Sigmoid colon (tissue), 7 donors: ENCODE results near the gene ANGEL1. TPM values are rescaled to one million over a fixed set of nuclear protein-coding genes. Genes with fewer than 3 reads are reported as not detected.
A peak's percentile ranks its signal among the peaks of the same experiment; 100 is the strongest.

ENCODE experiments used
- DNase-seq: peaks from one replicate; pipeline ENCODE4 v3.0.0-alpha.2; 2019
- H3K27ac ChIP-seq, 4 donors: fragments of 200-600 bp; sonication (generic); one replicate each; pipeline ENCODE4 v1.5.1; 2016 to 2019; ENCODE audit warnings: mild to moderate bottlenecking in 1 of 4
- H3K27me3 ChIP-seq, 3 donors: fragments of 200-600 bp; sonication (generic); one replicate each; pipeline ENCODE4 v1.5.1; 2019; ENCODE audit warnings: mild to moderate bottlenecking in 1 of 3
- H3K36me3 ChIP-seq, 4 donors: fragments of 200-600 bp; sonication (generic); one replicate each; pipeline ENCODE4 v1.5.1; 2016 to 2019
- H3K4me1 ChIP-seq, 4 donors: fragments of 200-600 bp; sonication (generic); one replicate each; pipeline ENCODE4 v1.5.1; 2017 to 2019
- H3K4me3 ChIP-seq, 4 donors: fragments of 200-600 bp; sonication (generic); one replicate each; pipeline ENCODE4 v1.5.1; 2017 to 2019; ENCODE audit warnings: mild to moderate bottlenecking in 2 of 4, moderate library complexity in 1 of 4
- H3K9me3 ChIP-seq, 4 donors: fragments of 200-600 bp in 3 of 4; sonication (generic) in 3 of 4; one replicate each; pipeline versions ENCODE4 v1.5.1 to v1.6.1; 2013 to 2019
- EP300 ChIP-seq, 4 donors: sonication (generic); formaldehyde crosslinking; IDR thresholded peaks; one replicate each; pipeline ENCODE4 v1.6.1; 2017; ENCODE audit warnings: antibody characterized with exemption in 4 of 4
- POLR2A ChIP-seq, 2 donors: fragments of 450-650 bp; IDR thresholded peaks; one replicate each; pipeline ENCODE4 v1.6.1; 2016; ENCODE audit warnings: antibody characterized with exemption in 2 of 2, mild to moderate bottlenecking in 2 of 2, moderate library complexity in 2 of 2
- POLR2AphosphoS5 ChIP-seq, 4 donors: sonication (generic); formaldehyde crosslinking; IDR thresholded peaks; one replicate each; pipeline ENCODE4 v1.6.1; 2017; ENCODE audit warnings: antibody characterized with exemption in 4 of 4
- WGBS, 2 donors: extraction: QIAGEN DNeasy Blood & Tissue Kit; methylation state at CpG; one replicate each; pipeline ENCODE4 v1.1.7; 2013; 5-methylcytosine and 5-hydroxymethylcytosine counted together
- intact Hi-C: fragments of 100-400 bp; cut with DNase I; formaldehyde crosslinking; loops from one replicate; pipeline ENCODE4 v1.15.1; 2023
- polyA plus RNA-seq, 3 donors: library from polyadenylated mRNA; stranded (reverse); fragments of 200-250 nt; gene quantifications; one replicate each; pipeline ENCODE4 v1.2.3, GENCODE V29; 2013
- total RNA-seq, 4 donors: library from RNA; depleted of rRNA; stranded (reverse); fragments of >200 nt; gene quantifications; one replicate each; pipeline ENCODE4 v1.1.0, GENCODE V29; 2016
- TF ChIP-seq, protein P1 (sequence below), 4 experiments: fragments of 450-650 bp in 3 of 4; fragments of 200-600 bp in 1 of 4; IDR thresholded peaks; one replicate each; pipeline ENCODE4 v1.5.1; 2016 to 2019; ENCODE audit warnings: antibody characterized with exemption in 4 of 4, mild to moderate bottlenecking in 3 of 4, moderate library complexity in 2 of 4
- donor health status: healthy with polysubstance abuse.
- donor health status: Bipolar disorder and iron deficiency.
- donor health status: healthy.

The ANGEL1 gene
- total and polyA plus RNA-seq, 7 donors, result 0.60 to 16.1 (median 10.0) TPM

DNA sequence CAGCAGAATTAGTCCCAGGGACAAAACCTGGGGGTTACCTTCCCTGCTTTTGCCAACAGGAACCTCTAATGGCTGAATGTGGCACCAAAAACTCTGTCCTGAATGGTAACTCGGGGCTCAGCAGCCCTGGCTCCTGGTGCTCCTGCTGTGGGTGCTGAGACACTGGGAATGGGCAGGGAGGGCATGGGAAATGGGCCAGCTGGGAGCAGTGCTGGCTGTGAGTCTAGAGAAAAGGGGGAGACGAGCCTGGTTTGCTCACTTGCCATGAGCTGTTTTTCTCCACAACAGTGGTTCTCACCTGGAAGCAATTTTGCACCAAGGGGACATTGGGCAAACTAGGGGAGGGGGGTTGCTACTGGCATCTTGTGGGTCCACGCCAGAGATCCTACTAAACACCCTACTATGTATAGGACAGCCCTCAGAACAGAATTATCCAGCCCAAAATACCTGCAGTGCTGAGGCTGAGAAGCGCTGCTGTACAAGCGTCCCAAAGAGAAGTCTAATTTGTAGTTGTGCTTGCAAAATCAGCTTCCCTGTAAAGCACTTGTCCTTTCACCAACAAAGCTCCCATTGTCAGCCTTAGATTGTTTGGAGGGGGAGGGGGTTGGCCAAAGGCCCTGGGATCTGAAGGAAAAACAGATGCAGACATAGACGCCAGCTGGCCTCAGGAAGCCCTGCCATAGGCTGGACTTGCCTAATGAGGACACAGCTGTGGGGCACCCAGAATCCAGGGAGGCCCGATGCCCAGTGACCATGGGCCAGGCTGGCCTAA lies 17.2 kb upstream of the ANGEL1 start:
- 16 to 61% methylated on average over 7 of the region's 7 CpGs for WGBS, 2 donors
- H3K27ac ChIP-seq, result peak overlapping the region in 3 of 4 donors; percentile 32 to 56 (median 32)
- peak; percentile 76 for DNase-seq
- TF ChIP-seq, protein P1, sequence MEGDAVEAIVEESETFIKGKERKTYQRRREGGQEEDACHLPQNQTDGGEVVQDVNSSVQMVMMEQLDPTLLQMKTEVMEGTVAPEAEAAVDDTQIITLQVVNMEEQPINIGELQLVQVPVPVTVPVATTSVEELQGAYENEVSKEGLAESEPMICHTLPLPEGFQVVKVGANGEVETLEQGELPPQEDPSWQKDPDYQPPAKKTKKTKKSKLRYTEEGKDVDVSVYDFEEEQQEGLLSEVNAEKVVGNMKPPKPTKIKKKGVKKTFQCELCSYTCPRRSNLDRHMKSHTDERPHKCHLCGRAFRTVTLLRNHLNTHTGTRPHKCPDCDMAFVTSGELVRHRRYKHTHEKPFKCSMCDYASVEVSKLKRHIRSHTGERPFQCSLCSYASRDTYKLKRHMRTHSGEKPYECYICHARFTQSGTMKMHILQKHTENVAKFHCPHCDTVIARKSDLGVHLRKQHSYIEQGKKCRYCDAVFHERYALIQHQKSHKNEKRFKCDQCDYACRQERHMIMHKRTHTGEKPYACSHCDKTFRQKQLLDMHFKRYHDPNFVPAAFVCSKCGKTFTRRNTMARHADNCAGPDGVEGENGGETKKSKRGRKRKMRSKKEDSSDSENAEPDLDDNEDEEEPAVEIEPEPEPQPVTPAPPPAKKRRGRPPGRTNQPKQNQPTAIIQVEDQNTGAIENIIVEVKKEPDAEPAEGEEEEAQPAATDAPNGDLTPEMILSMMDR (IDR thresholded peaks at IDR 0.05), result no peak
- TF ChIP-seq POLR2A (IDR thresholded peaks at IDR 0.05) (no peak), POLR2AphosphoS5 (IDR thresholded peaks at IDR 0.05) (no peak), EP300 (IDR thresholded peaks at IDR 0.05) (no peak)
- H3K36me3 ChIP-seq, result no peaks in the 10 kb centered on the region
- H3K4me1 ChIP-seq, result peaks cover 0 to 7% (median 0%) of the 10 kb centered on the region in 4 donors
- H3K4me3 ChIP-seq, result no peak overlapping the region
- no peaks in the 10 kb centered on the region for H3K9me3 ChIP-seq
- no peaks in the 10 kb centered on the region for H3K27me3 ChIP-seq
- intact Hi-C loops, result no loop called here

DNA sequence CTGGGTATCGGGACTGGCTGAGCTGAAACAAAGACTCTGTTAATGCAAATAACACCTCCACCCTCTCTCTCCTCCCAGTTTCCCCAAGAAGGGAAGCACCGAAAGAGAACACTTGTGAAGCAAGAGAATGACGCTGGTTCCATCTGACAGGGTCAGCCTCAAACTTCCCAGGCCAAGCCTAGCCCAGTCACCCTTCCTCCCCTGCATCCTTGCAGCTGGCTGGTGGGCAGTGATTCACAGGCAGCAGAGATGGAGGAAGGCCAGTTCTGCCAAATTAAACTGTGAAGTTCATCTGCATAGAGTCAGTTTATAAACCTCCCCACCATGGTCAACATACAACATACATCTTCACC lies 16.3 kb upstream of the ANGEL1 start:
- no peak overlapping the region for H3K4me3 ChIP-seq
- H3K36me3 ChIP-seq, result no peaks in the 10 kb centered on the region
- TF ChIP-seq POLR2AphosphoS5 (IDR thresholded peaks at IDR 0.05), result no peak
- TF ChIP-seq POLR2A (IDR thresholded peaks at IDR 0.05), result no peak
- no peak for TF ChIP-seq EP300 (IDR thresholded peaks at IDR 0.05)
- TF ChIP-seq, protein P1 (IDR thresholded peaks at IDR 0.05), result no peak
- peaks cover 0 to 7% (median 0%) of the 10 kb centered on the region in 4 donors for H3K4me1 ChIP-seq
- intact Hi-C loops, result no loop called here
- H3K27me3 ChIP-seq, result no peaks in the 10 kb centered on the region
- H3K27ac ChIP-seq, result peak overlapping the region in 3 of 4 donors; percentile 32 to 56 (median 46)
- no peak for DNase-seq
- WGBS, 2 donors, result 71 to 82% methylated on average over 3 of the region's 3 CpGs
- H3K9me3 ChIP-seq, result no peaks in the 10 kb centered on the region

DNA sequence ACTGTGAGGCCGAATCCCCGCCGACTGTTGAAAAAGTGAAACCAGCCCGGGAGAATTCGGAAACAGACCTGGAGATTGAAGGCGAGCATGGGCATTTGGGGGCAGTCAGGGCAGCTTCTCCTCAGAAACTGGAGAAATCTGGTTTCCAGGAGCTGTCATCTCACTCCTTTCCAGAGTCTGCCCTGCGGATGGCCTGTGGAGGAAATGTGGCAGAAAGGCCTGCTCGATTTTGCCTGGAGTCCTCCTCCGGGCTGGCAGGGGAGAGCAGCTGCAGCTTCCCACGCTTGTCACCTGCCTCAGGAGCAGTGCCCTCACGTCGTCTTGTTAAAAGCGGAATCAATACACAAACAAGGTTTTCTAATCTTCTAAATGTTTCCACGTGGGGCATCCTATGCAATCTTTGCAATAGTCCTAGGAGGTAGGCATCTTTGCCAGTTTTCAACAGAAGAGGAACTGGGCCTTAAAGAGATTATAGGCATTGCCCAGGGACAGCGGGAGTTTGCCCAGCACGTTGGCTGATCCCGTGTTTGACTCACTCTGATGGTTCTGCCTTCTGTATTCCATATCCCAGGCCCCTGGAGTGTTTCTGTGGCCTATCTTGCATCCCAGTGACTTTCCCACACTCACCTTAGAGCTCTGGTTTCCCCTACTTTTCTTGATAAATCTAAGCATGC lies 15.8 kb upstream of the ANGEL1 start:
- Histone ChIP-seq H3K27ac (peak overlapping the region; percentile 46 to 56 (median 54)), H3K4me1 (peaks cover 0 to 7% (median 0%) of the 10 kb centered on the region in 4 donors), H3K27me3 (no peaks in the 10 kb centered on the region), H3K9me3 (no peaks in the 10 kb centered on the region), H3K36me3 (no peaks in the 10 kb centered on the region), H3K4me3 (peak overlapping the region in 3 of 4 donors; percentile 28 to 35 (median 29))
- TF ChIP-seq, protein P1 (IDR thresholded peaks at IDR 0.05), result no peak
- TF ChIP-seq POLR2A (IDR thresholded peaks at IDR 0.05), result no peak
- TF ChIP-seq POLR2AphosphoS5 (IDR thresholded peaks at IDR 0.05), result no peak
- no peak for TF ChIP-seq EP300 (IDR thresholded peaks at IDR 0.05)
- WGBS, 2 donors, result 79 to 80% methylated on average over 17 of the region's 17 CpGs
- no peak for DNase-seq
- intact Hi-C loops, result no loop called here

DNA sequence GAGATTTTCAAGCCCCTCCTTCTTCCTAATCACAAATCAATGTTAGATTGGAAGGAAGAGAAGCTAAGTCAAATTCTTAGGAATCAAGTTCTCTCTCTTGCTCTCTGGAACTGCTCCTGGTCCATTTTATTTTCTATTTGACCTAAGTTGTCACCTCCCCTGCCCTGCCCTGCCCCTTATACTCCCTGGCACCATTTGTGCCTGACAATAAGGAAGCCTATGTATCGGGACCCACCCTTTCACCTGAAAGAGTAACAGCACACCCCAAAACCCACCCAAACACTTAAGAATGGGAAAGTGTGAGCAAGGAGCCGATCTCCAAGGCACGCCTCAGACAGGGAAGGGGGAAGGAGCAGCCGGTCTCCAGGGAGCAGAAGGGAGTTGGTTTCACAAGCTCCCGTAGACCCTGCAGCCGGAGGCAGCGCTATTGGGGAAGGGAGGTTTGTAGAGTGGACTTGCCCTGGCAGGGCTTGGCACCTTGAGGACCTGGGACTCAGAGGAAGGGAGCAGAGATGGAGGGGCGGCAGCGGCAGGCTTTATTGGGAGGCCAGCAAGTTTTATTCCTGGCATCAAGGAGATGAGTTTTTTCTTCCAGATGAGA lies 15.1 kb upstream of the ANGEL1 start:
- Histone ChIP-seq H3K4me1 (peaks cover 0 to 7% (median 0%) of the 10 kb centered on the region in 4 donors), H3K27me3 (no peaks in the 10 kb centered on the region), H3K9me3 (no peaks in the 10 kb centered on the region), H3K4me3 (peak overlapping the region in 3 of 4 donors; percentile 28 to 35 (median 29)), H3K27ac (peak overlapping the region; percentile 46 to 56 (median 54)), H3K36me3 (no peaks in the 10 kb centered on the region)
- 25 to 61% methylated on average over 9 of the region's 9 CpGs for WGBS, 2 donors
- TF ChIP-seq, protein P1 (IDR thresholded peaks at IDR 0.05), result no peak
- no peak for TF ChIP-seq POLR2A (IDR thresholded peaks at IDR 0.05)
- TF ChIP-seq EP300 (IDR thresholded peaks at IDR 0.05), result no peak
- no peak for TF ChIP-seq POLR2AphosphoS5 (IDR thresholded peaks at IDR 0.05)
- no peak for DNase-seq
- intact Hi-C loops, result no loop called here
